ENCODE results near the gene ACADVL.

DNA sequence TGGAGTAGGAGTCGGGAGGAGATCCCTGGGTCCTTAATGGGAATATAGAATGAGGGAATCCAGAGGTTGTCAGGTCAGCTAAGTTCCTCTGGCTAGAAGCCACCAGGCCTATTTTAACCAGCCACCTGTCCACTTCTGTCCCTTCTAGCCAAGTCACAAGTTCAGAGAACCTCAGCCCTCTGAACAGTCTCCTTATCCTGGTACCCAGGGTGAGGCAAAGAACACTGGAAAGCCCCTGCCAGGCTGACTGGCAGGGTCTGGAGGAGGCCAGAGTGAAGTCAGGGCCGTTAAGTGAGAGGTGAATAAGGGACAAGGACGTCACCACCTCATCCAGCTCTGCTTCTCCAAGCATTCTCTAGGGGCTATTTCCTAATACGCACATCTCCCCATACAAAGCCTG is 29.1 kb downstream of the ACADVL start:
- TF ChIP-seq, protein P1, sequence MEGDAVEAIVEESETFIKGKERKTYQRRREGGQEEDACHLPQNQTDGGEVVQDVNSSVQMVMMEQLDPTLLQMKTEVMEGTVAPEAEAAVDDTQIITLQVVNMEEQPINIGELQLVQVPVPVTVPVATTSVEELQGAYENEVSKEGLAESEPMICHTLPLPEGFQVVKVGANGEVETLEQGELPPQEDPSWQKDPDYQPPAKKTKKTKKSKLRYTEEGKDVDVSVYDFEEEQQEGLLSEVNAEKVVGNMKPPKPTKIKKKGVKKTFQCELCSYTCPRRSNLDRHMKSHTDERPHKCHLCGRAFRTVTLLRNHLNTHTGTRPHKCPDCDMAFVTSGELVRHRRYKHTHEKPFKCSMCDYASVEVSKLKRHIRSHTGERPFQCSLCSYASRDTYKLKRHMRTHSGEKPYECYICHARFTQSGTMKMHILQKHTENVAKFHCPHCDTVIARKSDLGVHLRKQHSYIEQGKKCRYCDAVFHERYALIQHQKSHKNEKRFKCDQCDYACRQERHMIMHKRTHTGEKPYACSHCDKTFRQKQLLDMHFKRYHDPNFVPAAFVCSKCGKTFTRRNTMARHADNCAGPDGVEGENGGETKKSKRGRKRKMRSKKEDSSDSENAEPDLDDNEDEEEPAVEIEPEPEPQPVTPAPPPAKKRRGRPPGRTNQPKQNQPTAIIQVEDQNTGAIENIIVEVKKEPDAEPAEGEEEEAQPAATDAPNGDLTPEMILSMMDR (IDR thresholded peaks at IDR 0.05) = no peak
- TF ChIP-seq POLR2A (IDR thresholded peaks at IDR 0.05) (no peak), POLR2AphosphoS5 (IDR thresholded peaks at IDR 0.05) (no peak)

Measured in sigmoid colon (tissue), 4 donors.